Trophoblast cell (in vitro differentiated cells and primary cell): Measurements from ENCODE around the gene FGGY.

Experiments
- DNase-seq, 2 donors: peaks; one replicate each; pipeline ENCODE4 v3.0.0-alpha.2; 2016
- H2AFZ ChIP-seq: 2 replicates; pipeline ENCODE4 v1.6.1; 2013; ENCODE audit warnings: low read length, moderate library complexity, mild to moderate bottlenecking; ENCODE audit not compliant: insufficient read depth, poor library complexity
- H2AK5ac ChIP-seq: 2 replicates; pipeline ENCODE4 v1.6.1; 2013; ENCODE audit warnings: mild to moderate bottlenecking, low read length
- H2BK120ac ChIP-seq: 2 replicates; pipeline ENCODE4 v1.6.1; 2013; ENCODE audit warnings: low read length, mild to moderate bottlenecking, moderate library complexity; ENCODE audit not compliant: insufficient read depth, poor library complexity
- H2BK12ac ChIP-seq: 2 replicates; pipeline ENCODE4 v1.6.1; 2013; ENCODE audit warnings: mild to moderate bottlenecking, low read length, moderate library complexity
- H2BK5ac ChIP-seq: 2 replicates; pipeline ENCODE4 v1.6.1; 2013; ENCODE audit warnings: low read length, low read depth, moderate library complexity, mild to moderate bottlenecking; ENCODE audit not compliant: poor library complexity
- H3K14ac ChIP-seq: 2 replicates; pipeline ENCODE4 v1.6.1; 2013; ENCODE audit warnings: mild to moderate bottlenecking, low read length
- H3K18ac ChIP-seq: 2 replicates; pipeline ENCODE4 v1.6.1; 2013; ENCODE audit warnings: mild to moderate bottlenecking, low read length
- H3K23ac ChIP-seq: 2 replicates; pipeline ENCODE4 v1.6.1; 2013; ENCODE audit warnings: low read length
- H3K27ac ChIP-seq: 2 replicates; pipeline ENCODE4 v1.5.1; 2013; ENCODE audit warnings: low read depth, mild to moderate bottlenecking, inconsistent platforms, low read length, moderate library complexity
- H3K27me3 ChIP-seq: 2 replicates; pipeline ENCODE4 v1.6.1; 2013; ENCODE audit warnings: inconsistent platforms, mild to moderate bottlenecking, low read length, moderate library complexity; ENCODE audit not compliant: insufficient read depth
- H3K36me3 ChIP-seq, 2 experiments: 1 replicate in 1 of 2; 2 replicates in 1 of 2; pipeline ENCODE4 v1.6.1; 2013; ENCODE audit warnings: low read length in 2 of 2, mild to moderate bottlenecking in 2 of 2, moderate library complexity in 1 of 2; ENCODE audit not compliant: insufficient read depth in 2 of 2, control insufficient read depth in 1 of 2
- H3K4ac ChIP-seq: 2 replicates; pipeline ENCODE4 v1.6.1; 2013; ENCODE audit warnings: low read depth, mild to moderate bottlenecking, low read length, moderate library complexity
- H3K4me1 ChIP-seq, 2 experiments: 1 replicate in 1 of 2; 2 replicates in 1 of 2; pipeline ENCODE4 v1.6.1; 2013; ENCODE audit warnings: low read length in 2 of 2, mild to moderate bottlenecking in 2 of 2, moderate library complexity in 1 of 2; ENCODE audit not compliant: insufficient read depth in 2 of 2, control insufficient read depth in 1 of 2
- H3K4me2 ChIP-seq: 2 replicates; pipeline ENCODE4 v1.6.1; 2013; ENCODE audit warnings: inconsistent platforms, mild to moderate bottlenecking, low read length, moderate library complexity
- H3K4me3 ChIP-seq: 2 replicates; pipeline ENCODE4 v1.5.1; 2013; ENCODE audit warnings: mild to moderate bottlenecking, low read depth, low read length, inconsistent platforms
- H3K79me1 ChIP-seq: one replicate; pipeline ENCODE4 v1.6.1; 2013; ENCODE audit warnings: low read length
- H3K79me2 ChIP-seq: 2 replicates; pipeline ENCODE4 v1.6.1; 2013; ENCODE audit warnings: low read length, mild to moderate bottlenecking; ENCODE audit not compliant: control insufficient read depth, insufficient read depth, poor library complexity
- H3K9ac ChIP-seq: 2 replicates; pipeline ENCODE4 v1.6.1; 2013; ENCODE audit warnings: mild to moderate bottlenecking, low read length
- H3K9me3 ChIP-seq: 2 replicates; pipeline ENCODE4 v1.6.1; 2013; ENCODE audit warnings: low read depth, mild to moderate bottlenecking, control low read depth, inconsistent platforms, low read length; ENCODE audit not compliant: insufficient read depth
- H4K12ac ChIP-seq: 2 replicates; pipeline ENCODE4 v1.6.1; 2013; ENCODE audit warnings: low read depth, mild to moderate bottlenecking, low read length, moderate library complexity
- H4K8ac ChIP-seq: 2 replicates; pipeline ENCODE4 v1.6.1; 2013; ENCODE audit warnings: low read depth, mild to moderate bottlenecking, low read length, moderate library complexity
- H4K91ac ChIP-seq: one replicate; pipeline ENCODE4 v1.6.1; 2013; ENCODE audit warnings: low read depth, mild to moderate bottlenecking, low read length, moderate library complexity
- WGBS: extraction: QIAGEN DNeasy Blood & Tissue Kit; methylation state at CpG from one replicate; pipeline ENCODE4 v1.1.7; 2013; ENCODE audit warnings: missing lambda C conversion rate; ENCODE audit not compliant: insufficient read length, insufficient coverage; ENCODE audit errors: extremely low coverage; 5-methylcytosine and 5-hydroxymethylcytosine counted together

FGGY gene

GRCh38 chr1:59544615-59545293 lies 247.9 kb downstream of the FGGY start:
- Histone ChIP-seq H3K36me3 (no peaks in the 10 kb centered on the region), H2BK5ac (no peak overlapping the region), H3K27ac (no peak overlapping the region), H2AK5ac (no peak overlapping the region), H3K14ac (no peak overlapping the region), H2AFZ (no peak overlapping the region), H2BK120ac (no peak overlapping the region), H3K4me2 (no peak overlapping the region), H3K27me3 (no peaks in the 10 kb centered on the region), H4K8ac (no peak overlapping the region), H3K4me3 (no peak overlapping the region), H3K18ac (no peak overlapping the region), H4K12ac (no peak overlapping the region), H3K79me1 (no peaks in the 10 kb centered on the region), H2BK12ac (no peak overlapping the region), H3K4me1 (no peaks in the 10 kb centered on the region), H3K9me3 (no peaks in the 10 kb centered on the region), H3K79me2 (no peaks in the 10 kb centered on the region), H3K4ac (no peak overlapping the region), H4K91ac (no peak overlapping the region), H3K23ac (no peak overlapping the region), H3K9ac (no peak overlapping the region)
- no peak for DNase-seq
- no CpG with 5 or more reads among the region's 3 CpGs for WGBS

DNA sequence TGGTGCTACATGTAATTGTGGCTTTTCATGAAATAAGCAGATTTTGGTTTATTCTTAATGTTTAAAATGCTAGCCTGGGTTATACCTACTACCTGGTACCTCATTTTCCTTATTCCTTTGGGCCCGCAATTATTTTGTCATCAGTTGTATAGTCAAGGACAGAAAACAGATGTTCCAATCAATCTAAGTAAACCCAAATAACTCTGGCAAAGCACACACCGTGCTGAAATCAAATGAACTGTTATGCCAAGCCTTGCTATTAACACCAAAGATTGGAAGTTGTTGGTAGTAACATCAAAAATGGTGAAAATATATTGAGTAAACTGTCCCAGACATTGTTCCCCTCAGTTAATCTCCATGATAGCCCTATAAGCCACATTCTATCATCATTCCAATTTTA lies 248.9 kb downstream of the FGGY start:
- no peak overlapping the region for H3K14ac ChIP-seq
- no peak for DNase-seq
- H2AK5ac ChIP-seq = no peak overlapping the region
- no peaks in the 10 kb centered on the region for H3K4me1 ChIP-seq
- no peak overlapping the region for H4K12ac ChIP-seq
- WGBS = no CpG with 5 or more reads among the region's 2 CpGs
- no peak overlapping the region for H4K8ac ChIP-seq
- H3K4me3 ChIP-seq = no peak overlapping the region
- H3K18ac ChIP-seq = no peak overlapping the region
- no peak overlapping the region for H2BK120ac ChIP-seq
- no peak overlapping the region for H3K23ac ChIP-seq
- no peak overlapping the region for H3K27ac ChIP-seq
- H3K4ac ChIP-seq = no peak overlapping the region
- H3K79me2 ChIP-seq = no peaks in the 10 kb centered on the region
- H2AFZ ChIP-seq = no peak overlapping the region
- H2BK12ac ChIP-seq = no peak overlapping the region
- H3K4me2 ChIP-seq = no peak overlapping the region
- no peak overlapping the region for H3K9ac ChIP-seq
- H3K79me1 ChIP-seq = no peaks in the 10 kb centered on the region
- H3K36me3 ChIP-seq = no peaks in the 10 kb centered on the region
- H3K9me3 ChIP-seq = no peaks in the 10 kb centered on the region
- H3K27me3 ChIP-seq = no peaks in the 10 kb centered on the region
- H2BK5ac ChIP-seq = no peak overlapping the region
- no peak overlapping the region for H4K91ac ChIP-seq

- H2BK12ac ChIP-seq = no peak overlapping the region
- no peak overlapping the region for H3K4me3 ChIP-seq
- no peaks in the 10 kb centered on the region for H3K9me3 ChIP-seq
- no peak overlapping the region for H3K4me2 ChIP-seq
- no peak overlapping the region for H2AK5ac ChIP-seq
- peaks cover 5% of the 10 kb centered on the region for H3K79me1 ChIP-seq
- H3K9ac ChIP-seq = no peak overlapping the region
- no peak overlapping the region for H3K27ac ChIP-seq
- no peak for DNase-seq
- H3K27me3 ChIP-seq = no peaks in the 10 kb centered on the region
- H3K4me1 ChIP-seq = peaks cover 6 to 9% of the 10 kb centered on the region in 2 experiments
- H4K12ac ChIP-seq = no peak overlapping the region
- WGBS = no CpG with 5 or more reads among the region's 5 CpGs
- no peak overlapping the region for H4K8ac ChIP-seq
- no peaks in the 10 kb centered on the region for H3K79me2 ChIP-seq
- H3K14ac ChIP-seq = no peak overlapping the region
- H3K36me3 ChIP-seq = no peaks in the 10 kb centered on the region
- H2AFZ ChIP-seq = no peak overlapping the region
- no peak overlapping the region for H3K23ac ChIP-seq
- no peak overlapping the region for H2BK120ac ChIP-seq
- H2BK5ac ChIP-seq = no peak overlapping the region
- no peak overlapping the region for H3K18ac ChIP-seq
- H4K91ac ChIP-seq = no peak overlapping the region
- no peak overlapping the region for H3K4ac ChIP-seq
These were observed 252.4 kb downstream of the FGGY start for GRCh38 chr1:59549066-59549837.

GRCh38 chr1:59549903-59550302 lies 253.0 kb downstream of the FGGY start:
- no peak overlapping the region for H2BK120ac ChIP-seq

More at GRCh38 chr1:59549903-59550302, 253.0 kb downstream of the FGGY start:
- Histone ChIP-seq H3K14ac (no peak overlapping the region), H4K12ac (no peak overlapping the region), H2AK5ac (no peak overlapping the region), H2BK12ac (no peak overlapping the region), H3K79me2 (no peaks in the 10 kb centered on the region), H4K91ac (no peak overlapping the region), H2AFZ (no peak overlapping the region), H3K9ac (no peak overlapping the region), H3K9me3 (no peaks in the 10 kb centered on the region), H3K27me3 (no peaks in the 10 kb centered on the region), H2BK5ac (no peak overlapping the region), H3K27ac (no peak overlapping the region), H3K4me2 (no peak overlapping the region), H3K79me1 (peaks cover 5% of the 10 kb centered on the region), H3K4me1 (peaks cover 6 to 11% of the 10 kb centered on the region in 2 experiments), H3K36me3 (no peaks in the 10 kb centered on the region), H3K23ac (no peak overlapping the region), H3K4me3 (no peak overlapping the region), H3K18ac (no peak overlapping the region), H3K4ac (no peak overlapping the region), H4K8ac (no peak overlapping the region)
- DNase-seq = peak; percentile 20 to 72
- WGBS = no CpG with 5 or more reads among the region's 3 CpGs
